NOMO-1 treated with dmso at 0.1 percent for 144 hours (cell line): ENCODE results near the gene MDH2.
"Not testable (repeated sequence)": the region's sequence is repeated elsewhere in the genome, so short reads cannot be mapped to it uniquely, and the experiment has no call there.

Experiments used
- DNase-seq: peaks from one replicate; lab custom pipeline; 2025; ENCODE audit not compliant: unreplicated experiment; lab: John Stamatoyannopoulos, UW

Gene MDH2

DNA sequence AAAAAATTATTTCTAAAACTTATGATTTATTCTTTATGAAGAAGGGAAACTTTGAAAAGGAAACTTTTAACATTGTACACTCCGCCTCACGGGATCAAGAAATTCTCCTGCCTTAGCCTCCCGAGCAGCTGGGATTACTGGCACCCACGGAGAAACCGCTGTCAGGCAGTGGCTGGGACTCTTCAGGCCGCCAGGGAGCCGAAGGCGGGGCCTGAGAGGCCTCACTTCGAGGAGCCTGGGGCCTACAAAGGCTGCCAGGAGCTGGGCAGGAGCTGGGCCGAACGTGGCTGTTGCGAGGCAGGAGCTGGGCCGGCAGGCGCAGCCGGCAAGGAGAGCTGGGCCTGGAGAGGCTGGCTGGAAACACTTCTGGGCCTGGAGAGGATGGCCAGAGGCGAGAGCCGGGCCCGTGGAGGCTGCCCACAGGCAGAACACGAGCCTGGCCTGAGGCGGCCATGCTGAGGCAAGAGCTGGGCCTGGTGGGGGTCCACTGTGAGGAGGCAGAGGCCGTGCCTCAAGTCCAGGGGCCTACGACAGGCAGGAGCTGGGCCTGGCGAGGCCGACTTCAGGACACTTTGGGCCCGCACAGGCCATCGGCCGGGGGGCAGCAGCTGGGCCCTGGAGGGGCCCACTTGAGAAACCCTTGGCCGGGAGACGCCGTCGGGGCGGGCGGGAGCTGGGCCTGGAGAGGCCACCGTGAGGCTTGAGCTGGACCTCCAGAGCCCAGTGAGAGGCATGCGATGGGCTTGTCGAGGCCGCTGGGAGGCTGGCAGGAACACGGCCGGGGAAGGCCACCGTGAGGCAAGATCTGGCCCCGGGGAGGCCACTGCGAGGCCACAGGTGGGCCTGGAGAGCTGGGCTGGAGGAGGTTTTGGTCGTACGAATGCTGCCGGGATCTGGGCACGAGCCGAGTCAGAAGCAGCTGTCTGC is 23.7 kb downstream of the MDH2 start:
- DNase-seq: no peak

DNA sequence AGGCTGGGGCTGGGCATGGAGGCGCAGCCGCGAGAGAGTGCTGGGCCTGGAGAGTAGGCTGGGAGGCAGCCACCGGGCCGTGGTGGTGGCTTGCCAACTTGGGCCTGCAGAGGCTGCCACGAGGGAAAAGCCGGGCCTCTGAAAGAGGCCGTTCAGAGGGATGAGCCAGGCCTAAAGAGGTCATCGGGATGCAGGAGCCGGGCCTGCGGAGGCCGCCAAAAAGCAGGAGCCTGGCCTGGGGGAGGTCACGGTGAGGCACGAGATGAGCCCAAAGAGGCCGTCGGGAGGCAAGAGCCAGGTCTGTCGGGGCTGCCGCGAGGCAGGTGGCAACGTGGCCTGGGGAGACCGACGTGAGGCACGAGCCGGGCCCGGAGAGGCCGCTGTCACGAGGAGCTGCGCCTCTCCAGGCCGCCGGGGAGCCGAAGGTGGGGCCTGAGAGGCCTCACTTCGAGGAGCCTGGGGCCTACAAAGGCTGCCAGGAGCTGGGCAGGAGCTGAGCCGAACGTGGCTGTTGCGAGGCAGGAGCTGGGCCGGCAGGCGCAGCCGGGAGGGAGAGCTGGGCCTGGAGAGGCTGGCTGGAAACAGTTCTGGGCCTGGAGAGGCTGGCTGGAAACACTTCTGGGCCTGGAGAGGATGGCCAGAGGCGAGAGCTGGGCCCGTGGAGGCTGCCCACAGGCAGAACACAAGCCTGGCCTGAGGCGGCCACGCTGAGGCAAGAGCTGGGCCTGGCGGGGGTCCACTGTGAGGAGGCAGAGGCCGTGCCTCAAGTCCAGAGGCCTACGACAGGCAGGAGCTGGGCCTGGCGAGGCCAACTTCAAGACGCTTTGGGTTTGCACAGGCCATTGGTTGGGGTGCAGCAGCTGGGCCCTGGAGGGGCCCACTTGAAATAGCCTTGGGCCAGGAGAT is 24.6 kb downstream of the MDH2 start:
- no peak for DNase-seq

DNA sequence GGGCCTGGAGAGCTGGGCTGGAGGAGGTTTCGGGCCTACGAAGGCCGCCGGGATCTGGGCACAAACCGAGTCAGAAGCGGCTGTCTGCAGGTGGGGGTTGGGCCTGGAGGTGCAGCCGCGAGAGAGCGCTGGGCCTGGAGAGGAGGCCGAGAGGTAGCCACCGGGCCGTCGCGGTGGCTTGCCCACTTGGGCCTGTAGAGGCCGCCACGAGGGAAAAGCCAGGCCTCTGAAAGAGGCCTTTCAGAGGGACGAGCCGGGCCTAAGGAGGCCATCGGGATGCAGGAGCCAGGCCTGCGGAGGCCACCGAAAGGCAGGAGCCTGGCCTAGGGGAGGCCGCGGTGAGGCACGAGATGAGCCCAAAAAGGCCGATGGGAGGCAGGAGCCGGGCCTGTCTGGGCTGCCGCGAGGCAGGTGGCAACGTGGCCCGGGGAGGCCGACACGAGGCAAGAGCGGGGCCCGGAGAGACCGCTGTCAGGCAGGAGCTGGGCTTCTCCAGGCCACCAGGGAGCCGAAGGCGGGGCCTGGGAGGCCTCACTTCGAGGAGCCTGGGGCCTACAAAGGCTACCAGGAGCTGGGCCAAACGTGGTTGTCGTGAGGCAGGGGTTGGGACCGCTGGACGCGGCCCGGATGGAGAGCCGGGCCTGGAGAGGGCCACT is 25.6 kb downstream of the MDH2 start:
- no peak for DNase-seq

DNA sequence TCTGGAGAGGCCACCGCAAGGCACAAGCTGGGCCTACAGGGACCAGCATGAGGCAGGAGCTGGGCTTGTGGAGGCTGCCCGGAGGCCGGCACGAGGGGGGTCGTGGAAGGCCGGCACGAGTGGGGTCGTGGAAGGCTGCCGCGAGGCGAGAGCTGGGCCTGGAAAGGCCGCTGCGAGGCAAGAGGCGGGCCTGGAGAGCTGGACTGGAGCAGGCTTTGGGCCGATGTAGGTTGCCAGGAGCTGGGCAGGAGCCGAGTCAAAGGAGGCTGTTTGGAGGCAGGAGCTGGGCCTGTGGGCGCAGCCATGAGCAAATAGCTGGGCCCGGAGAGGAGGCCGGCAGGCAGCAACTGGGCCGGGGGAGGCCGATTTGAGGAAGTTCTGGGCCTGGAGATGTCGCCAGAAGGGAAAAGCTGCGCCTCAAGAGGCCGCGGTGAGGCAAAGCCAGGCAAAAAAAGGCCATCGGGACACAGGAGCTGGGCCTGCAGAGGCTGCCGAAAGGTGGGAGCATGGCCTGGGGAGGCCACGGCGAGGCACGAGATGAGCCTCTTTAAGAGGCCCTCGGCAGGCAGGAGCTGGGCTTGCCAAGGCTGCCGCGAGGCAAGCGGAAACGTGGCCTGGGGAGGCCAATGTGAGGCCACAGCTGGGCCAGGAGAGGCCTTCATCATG is 26.5 kb downstream of the MDH2 start:
- no peak for DNase-seq

DNA sequence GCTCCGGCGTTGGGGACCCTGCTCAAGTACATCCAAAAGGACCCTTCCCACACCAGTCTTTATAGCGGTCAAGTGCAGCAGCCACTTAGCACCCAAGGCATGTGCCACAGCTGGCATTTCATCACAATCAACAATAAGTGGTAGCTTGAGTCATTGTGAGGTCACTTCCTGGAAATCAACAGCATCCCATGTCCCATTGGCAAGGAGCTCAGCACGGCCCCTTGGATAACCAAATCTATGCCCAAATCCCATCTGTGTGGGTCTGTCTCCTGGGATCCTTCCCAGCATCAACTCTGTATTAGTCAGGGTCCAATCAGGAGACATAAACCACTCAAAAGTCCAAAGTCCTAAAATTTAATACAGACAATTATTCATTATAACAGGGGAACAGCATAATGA is 27.1 kb downstream of the MDH2 start:
- no peak for DNase-seq

DNA sequence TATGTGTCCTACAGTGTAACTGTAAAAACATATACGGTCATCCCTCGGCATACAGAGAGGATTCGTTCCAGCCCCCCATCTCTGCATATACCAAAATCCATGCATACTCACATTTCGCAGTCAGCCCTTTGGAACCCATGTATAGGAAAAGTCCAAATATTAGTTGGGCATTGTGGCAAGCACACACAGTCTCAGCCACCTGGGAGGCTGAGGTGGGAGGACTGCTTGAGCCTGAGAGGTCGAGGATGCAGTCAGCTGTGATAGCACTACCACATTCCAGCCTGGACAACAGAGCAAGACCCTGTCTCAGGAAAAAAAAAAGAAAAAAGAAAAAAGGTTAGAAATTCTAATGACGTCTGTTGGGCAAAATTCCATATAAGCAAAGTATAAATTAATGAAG is 29.1 kb downstream of the MDH2 start:
- DNase-seq: no peak

DNA sequence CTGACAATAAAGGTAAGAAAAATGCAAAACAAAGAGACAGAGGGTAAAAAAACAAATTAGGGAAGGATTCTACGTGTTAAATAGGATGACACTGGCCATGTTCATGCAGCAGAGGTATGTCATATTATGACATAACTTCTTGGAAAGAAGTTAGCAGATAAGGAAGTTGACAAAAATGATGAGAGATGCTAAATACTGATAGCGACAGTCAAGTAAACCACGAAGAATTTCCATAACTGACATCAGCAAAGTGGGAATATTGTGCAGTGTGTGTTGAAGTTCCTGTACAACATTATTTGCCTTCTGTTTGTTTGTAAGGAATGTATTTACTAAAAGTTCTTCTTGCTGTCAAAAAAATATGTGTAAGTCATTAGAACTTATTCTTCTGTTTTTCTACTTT is 29.5 kb downstream of the MDH2 start:
- no peak for DNase-seq

DNA sequence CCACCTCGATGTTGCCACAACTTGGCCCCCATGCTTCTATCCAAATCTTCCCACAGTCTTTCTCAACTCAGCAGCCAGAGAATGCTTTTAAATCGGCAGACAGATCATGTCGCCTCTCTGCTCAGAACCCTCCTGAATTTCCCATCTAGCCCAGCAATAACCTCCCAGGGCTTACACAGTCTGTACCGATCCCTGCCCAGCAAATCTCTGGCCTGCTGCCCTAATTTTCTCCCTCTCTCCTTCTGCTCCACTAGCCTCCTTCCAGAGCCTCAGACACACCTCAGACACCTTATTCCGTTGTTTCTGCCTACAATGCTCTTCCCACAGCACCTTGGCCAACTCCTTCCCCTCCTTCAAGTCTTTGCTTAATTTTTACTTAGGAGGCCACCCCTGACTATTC is 32.3 kb downstream of the MDH2 start:
- DNase-seq: no peak

DNA sequence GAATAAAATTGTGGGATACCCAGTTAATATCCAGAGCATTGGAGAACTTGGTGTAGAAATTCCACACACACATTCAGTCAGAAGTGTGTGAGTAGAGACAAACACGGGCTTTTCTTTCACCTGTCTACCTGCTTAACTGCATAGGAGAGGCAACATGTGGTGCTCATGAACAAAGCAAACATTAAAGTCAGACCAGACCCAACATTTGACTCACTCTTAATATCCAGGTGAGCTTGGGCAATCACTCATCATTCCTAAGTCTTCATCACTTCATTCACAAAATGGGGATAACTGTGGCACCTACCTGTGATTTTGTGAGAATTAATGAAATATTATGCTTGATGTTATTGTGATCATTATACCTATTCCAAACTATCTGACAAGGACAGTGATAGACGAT is 36.2 kb downstream of the MDH2 start:
- not testable (repeated sequence) for DNase-seq

DNA sequence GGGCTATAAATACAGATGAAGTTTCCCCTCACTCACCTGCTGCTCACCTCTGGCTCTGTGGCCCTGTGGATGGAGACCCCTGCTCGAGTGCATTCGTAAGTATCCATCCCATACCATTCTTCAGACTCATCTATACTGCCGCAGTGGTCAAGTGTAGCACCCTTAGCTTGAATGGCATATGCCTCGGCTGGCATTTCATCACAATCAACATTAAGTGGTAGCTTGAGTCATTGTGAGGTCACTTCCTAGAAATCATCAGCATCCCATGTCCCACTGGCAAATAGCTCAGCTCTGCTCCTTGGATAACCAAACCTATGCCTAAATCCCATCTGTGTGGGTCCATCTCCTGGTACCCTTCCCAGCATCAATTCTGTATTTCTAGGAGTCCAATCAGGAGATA is 38.2 kb downstream of the MDH2 start:
- no peak for DNase-seq

DNA sequence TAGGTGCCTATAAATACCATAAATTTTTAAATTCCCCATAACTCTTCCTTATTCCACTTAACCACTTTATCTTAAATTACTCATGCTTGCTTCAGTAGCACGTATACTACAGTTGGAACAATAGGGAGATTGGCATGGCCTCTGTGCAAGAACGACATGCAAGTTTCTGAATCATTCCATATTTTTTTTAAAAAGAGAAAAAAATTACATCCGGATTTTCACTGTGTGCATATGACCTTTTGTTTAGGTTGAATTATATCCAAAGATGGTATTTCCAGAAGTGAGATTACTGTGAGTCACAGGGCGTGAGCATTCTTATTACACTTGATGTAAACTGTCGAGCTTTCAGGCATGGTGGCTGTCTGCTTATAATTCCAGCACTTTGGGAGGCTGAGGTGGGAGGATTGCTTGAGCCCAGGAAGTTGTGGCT is 39.5 kb downstream of the MDH2 start:
- not testable (repeated sequence) for DNase-seq

DNA sequence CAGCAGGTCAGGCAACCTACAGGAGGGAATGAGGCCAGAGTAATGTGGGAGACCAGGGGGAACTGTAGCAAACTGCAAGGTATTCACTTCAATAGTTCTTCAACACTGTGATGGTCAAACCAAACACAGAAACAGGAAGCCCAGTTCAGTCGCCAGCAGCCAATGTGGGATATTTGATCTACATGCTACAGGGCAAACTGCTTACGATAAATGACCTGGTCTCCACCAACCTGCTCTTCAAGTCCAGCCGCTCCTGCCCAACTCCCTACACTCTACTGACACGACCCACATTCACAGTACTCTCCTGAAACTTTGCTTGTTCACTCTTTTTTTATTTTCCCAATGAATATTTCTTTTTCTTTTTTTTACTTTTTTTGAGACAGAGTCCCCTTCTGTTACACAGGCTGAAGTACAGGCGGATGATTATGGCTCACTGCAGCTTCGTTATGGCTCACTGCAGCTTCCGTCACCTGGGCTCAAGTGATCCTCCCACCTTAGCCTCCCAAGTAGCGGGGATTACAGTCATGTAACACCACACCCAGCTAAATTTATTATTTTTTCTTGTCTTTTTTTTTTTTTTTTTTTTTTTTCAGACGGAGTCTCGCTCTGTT is 42.1 kb downstream of the MDH2 start:
- no peak for DNase-seq

DNA sequence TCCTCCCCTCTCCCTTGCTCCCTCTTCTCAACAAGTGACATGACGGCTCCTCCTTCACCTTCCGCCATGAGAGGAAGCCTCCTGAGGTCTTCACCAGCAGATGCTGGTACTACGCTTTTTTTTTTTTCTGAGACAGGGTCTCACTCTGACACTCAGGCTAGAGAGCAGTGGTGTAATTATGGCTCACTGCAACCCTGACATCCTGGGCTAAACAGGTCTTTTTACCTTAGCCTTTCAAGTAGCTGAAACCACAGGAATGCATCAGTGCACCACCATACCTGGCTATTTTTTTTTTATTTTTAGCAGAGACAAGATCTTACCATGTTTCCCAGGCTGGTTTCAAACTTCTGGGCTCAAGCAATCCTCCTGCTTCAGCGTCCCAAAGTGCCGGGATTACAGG is 43.6 kb downstream of the MDH2 start:
- no peak for DNase-seq

DNA sequence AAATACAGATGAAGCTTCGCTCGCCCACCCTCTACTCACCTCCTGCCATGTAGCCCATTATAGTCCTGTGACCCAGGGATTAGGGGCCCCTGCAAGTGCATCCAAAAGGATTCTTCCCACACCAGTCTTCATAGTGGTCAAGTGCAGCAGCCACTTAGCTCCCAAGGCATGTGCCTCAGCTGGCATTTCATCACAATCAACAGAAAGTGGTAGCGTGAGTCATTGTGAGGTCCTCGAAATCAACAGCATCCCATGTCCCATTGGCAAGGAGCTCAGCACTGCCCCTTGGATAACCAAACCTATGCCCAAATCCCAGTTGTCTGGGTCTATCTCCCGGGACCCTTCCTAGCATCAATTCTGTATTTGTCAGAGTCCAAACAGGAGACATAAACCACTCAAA is 45.6 kb downstream of the MDH2 start:
- DNase-seq: not testable (repeated sequence)

DNA sequence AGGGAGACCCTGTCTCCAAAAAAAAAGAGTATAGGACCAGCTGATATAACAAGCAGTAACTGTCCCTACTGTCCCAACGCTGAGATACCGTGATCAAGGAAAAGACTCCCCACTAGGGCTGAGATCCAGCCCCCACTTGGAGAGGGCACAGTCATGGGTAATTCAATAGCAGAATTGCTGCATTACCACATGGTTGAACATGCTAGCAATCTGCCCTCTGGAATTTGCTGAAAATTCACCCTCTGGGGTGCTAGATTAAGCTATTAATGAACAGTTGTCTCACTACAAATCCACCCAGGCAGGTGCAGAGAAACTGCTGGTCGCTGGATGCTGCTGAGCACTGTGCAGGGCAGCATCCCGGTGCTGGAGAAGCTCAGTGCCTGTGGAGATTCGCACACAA is 46.4 kb downstream of the MDH2 start:
- not testable (repeated sequence) for DNase-seq

DNA sequence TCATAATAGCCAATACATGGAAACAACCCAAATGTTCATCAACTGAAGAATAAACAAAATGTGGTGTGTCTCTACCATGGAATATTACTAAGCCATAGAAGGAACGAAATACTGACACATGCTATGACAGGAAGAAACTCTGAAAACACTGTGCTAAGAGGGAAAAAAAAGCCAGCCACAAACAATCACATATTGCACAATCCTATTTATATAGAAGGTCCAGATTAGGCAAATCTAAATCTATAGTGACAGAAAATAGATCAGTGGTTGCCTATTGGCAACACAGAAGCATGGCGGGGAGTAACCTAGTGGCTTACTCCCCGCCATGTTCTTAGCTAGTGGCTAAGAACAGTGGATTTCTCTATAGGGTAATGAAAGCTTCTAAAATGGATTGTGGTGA is 48.0 kb downstream of the MDH2 start:
- DNase-seq: no peak

DNA sequence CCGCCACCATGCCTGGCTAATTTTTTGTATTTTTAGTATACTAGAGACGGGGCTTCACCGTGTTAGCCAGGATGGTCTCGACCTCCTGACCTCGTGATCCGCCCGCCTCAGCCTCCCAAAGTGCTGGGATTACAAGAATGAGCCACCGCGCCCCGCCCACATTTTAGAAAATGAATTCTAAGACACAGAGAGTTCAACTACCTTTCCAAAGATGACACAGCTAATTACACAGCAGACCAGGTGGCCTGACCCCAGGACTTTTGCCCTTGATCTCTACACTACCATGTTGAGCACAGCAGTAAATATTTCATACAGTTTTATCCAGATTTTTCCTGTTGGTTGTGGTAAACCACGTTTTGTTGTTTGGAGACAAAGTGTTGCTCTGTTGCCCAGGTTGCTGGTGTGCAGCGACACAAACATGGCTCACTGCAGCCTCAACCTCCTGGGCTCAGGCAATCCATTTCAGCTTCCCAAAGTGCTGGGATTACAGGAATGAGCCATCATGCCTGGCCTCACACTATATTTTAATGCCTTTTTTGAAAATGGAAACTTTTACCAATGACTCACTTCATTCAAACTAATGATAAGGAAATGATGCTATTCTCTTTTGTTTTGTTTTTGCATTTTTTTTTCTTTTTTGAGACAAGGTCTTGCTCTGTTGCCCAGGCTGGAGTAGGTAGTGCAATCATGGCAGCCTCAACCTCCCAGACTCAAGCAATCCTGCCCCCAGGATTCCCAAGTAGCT is 54.0 kb downstream of the MDH2 start:
- not testable (repeated sequence) for DNase-seq

DNA sequence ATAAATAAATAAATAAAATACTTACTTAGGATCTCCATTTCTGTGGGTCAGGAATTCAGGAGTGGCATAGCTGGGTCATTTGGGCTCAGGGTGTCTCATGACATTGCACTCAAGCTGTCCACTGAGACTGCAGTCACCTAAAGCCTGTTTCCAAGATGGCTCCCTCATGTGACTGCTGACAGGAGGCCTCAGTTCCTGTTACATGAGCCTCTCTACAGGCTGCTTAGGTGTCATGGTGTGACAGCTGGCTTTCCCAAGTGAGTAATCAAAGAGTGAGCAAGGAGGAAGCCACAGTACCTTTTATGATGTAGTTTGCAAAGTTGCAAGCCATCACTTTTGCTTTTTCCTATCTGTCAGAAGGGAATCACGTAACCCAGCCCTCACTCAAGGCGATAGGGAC is 55.9 kb downstream of the MDH2 start:
- not testable (repeated sequence) for DNase-seq

DNA sequence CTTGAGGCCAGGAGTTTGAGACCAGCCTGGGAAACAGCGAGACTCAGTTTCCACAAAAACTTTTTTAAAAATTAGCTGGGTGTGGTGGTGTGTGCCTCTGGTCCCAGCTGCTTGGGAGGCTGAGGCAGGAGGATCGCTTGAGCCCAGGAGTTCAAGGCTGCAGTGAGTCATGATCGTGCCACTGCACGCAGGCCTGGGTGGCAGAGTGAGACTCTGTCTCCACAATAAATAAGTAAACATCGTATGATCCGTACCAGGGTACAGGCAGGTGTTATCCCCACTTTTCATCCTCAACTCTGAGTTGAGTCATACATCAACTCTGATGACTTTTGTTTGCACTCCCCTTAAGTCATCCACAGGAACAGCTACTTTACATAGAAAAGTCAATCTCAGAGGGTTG is 58.2 kb downstream of the MDH2 start:
- DNase-seq: not testable (repeated sequence)

DNA sequence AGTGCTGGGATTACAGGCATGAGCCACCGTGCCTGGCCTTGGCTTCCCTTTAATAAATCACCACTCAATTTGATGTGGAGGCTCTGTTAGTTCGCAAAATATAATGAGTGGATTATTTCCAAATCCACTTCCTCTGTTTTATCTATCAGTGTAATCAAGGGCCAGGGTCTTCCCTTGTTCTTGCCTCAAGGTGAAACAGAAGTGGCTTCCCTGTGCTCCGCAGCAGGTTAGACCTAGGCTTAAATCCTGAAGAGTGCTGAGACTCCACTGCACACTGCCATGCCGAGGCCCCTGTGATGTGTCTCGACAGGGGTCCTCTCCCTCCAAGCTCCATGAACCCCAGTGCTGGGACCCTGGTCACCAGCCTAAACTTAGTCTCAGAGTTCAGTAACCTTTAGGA is 59.0 kb downstream of the MDH2 start:
- DNase-seq: no peak
